H9 (cell line): Measurements from ENCODE around the gene CEP128. TPM values are rescaled to one million over a fixed set of nuclear protein-coding genes. Genes with fewer than 3 reads are reported as not detected.

ENCODE experiments used
- DNase-seq: peaks from one replicate; pipeline ENCODE4 v3.0.0-alpha.2; 2017
- H2AFZ ChIP-seq: one replicate; pipeline ENCODE4 v1.6.1; 2013; ENCODE audit warnings: mild to moderate bottlenecking, low read length, control low read depth, moderate library complexity
- H2AK5ac ChIP-seq: 2 replicates; pipeline ENCODE4 v1.6.1; 2013; ENCODE audit warnings: low read length, control low read depth, mixed read lengths; ENCODE audit not compliant: insufficient read length
- H2BK120ac ChIP-seq: one replicate; pipeline ENCODE4 v1.6.1; 2013; ENCODE audit warnings: low read depth, mild to moderate bottlenecking, low read length, control low read depth, inconsistent platforms; ENCODE audit not compliant: poor library complexity, severe bottlenecking
- H2BK12ac ChIP-seq: 2 replicates; pipeline ENCODE4 v1.6.1; 2013; ENCODE audit warnings: low read length, control low read depth, mixed read lengths, low read depth; ENCODE audit not compliant: insufficient read length
- H2BK15ac ChIP-seq: 2 replicates; pipeline ENCODE4 v1.6.1; 2013; ENCODE audit warnings: low read depth, low read length, control low read depth
- H2BK20ac ChIP-seq: one replicate; pipeline ENCODE4 v1.6.1; 2013; ENCODE audit warnings: low read depth, mild to moderate bottlenecking, low read length, control low read depth, inconsistent platforms; ENCODE audit not compliant: poor library complexity, severe bottlenecking
- H2BK5ac ChIP-seq: 2 replicates; pipeline ENCODE4 v1.6.1; 2013; ENCODE audit warnings: low read length, control low read depth, mixed read lengths; ENCODE audit not compliant: insufficient read length
- H3K14ac ChIP-seq: 2 replicates; pipeline ENCODE4 v1.6.1; 2013; ENCODE audit warnings: low read length, control low read depth; ENCODE audit not compliant: insufficient read depth
- H3K18ac ChIP-seq: 2 replicates; pipeline ENCODE4 v1.6.1; 2013; ENCODE audit warnings: low read depth, mild to moderate bottlenecking, mixed read lengths, low read length, control low read depth; ENCODE audit not compliant: insufficient read length
- H3K23ac ChIP-seq: 2 replicates; pipeline ENCODE4 v1.6.1; 2013; ENCODE audit warnings: low read length, control low read depth, mixed read lengths, low read depth; ENCODE audit not compliant: insufficient read length
- H3K23me2 ChIP-seq: 2 replicates; pipeline ENCODE4 v1.6.1; 2013; ENCODE audit warnings: low read depth, mild to moderate bottlenecking, mixed read lengths, low read length, control low read depth; ENCODE audit not compliant: insufficient read length, poor library complexity, severe bottlenecking
- H3K27ac ChIP-seq: 2 replicates; pipeline ENCODE4 v1.5.1; 2013; ENCODE audit warnings: low read length, control low read depth, mixed read lengths, low read depth; ENCODE audit not compliant: insufficient read length
- H3K27me3 ChIP-seq: 2 replicates; pipeline ENCODE4 v1.6.1; 2013; ENCODE audit warnings: low read length, control low read depth, inconsistent platforms; ENCODE audit not compliant: insufficient read depth
- H3K4ac ChIP-seq: 2 replicates; pipeline ENCODE4 v1.6.1; 2013; ENCODE audit warnings: low read depth, mild to moderate bottlenecking, control low read depth, inconsistent platforms, low read length, moderate library complexity
- H3K4me1 ChIP-seq: 2 replicates; pipeline ENCODE4 v1.6.1; 2013; ENCODE audit warnings: low read length, control low read depth, inconsistent platforms; ENCODE audit not compliant: insufficient read depth
- H3K4me2 ChIP-seq: 2 replicates; pipeline ENCODE4 v1.6.1; 2013; ENCODE audit warnings: low read length, control low read depth, mixed read lengths; ENCODE audit not compliant: insufficient read length, insufficient read depth
- H3K56ac ChIP-seq: 2 replicates; pipeline ENCODE4 v1.6.1; 2013; ENCODE audit warnings: low read depth, mild to moderate bottlenecking, mixed read lengths, low read length, control low read depth; ENCODE audit not compliant: insufficient read length
- H3K79me1 ChIP-seq: 2 replicates; pipeline ENCODE4 v1.6.1; 2013; ENCODE audit warnings: low read depth, mild to moderate bottlenecking, moderate library complexity, low read length, control low read depth, inconsistent platforms; ENCODE audit not compliant: insufficient read depth, poor library complexity, severe bottlenecking
- H3K79me2 ChIP-seq: 2 replicates; pipeline ENCODE4 v1.6.1; 2013; ENCODE audit warnings: low read length, control low read depth, inconsistent platforms; ENCODE audit not compliant: insufficient read depth
- H3K9ac ChIP-seq: 2 replicates; pipeline ENCODE4 v1.6.1; 2013; ENCODE audit warnings: low read length, control low read depth, mixed read lengths; ENCODE audit not compliant: insufficient read length; ENCODE audit errors: extremely low read depth
- H3K9me3 ChIP-seq: one replicate; pipeline ENCODE4 v1.6.1; 2013; ENCODE audit warnings: low read depth, low read length, inconsistent platforms; ENCODE audit not compliant: control insufficient read depth
- H3T11ph ChIP-seq: one replicate; pipeline ENCODE4 v1.6.1; 2013; ENCODE audit warnings: mild to moderate bottlenecking, low read length, control low read depth, inconsistent platforms
- H4K20me1 ChIP-seq: one replicate; pipeline ENCODE4 v1.6.1; 2013; ENCODE audit not compliant: control insufficient read depth, insufficient read length, insufficient read depth
- H4K5ac ChIP-seq: 2 replicates; pipeline ENCODE4 v1.6.1; 2013; ENCODE audit warnings: low read depth, mild to moderate bottlenecking, mixed read lengths, low read length, control low read depth; ENCODE audit not compliant: insufficient read length
- H4K8ac ChIP-seq: replicated peaks from 2 replicates; pipeline ENCODE4 v1.6.1; 2013; ENCODE audit warnings: low read length, control low read depth, mixed read lengths, low read depth; ENCODE audit not compliant: insufficient read length
- H4K91ac ChIP-seq: 2 replicates; pipeline ENCODE4 v1.6.1; 2013; ENCODE audit warnings: low read depth, mild to moderate bottlenecking, moderate library complexity, mixed read lengths, low read length, control low read depth; ENCODE audit not compliant: insufficient read length
- H3K27ac Mint-ChIP-seq, 3 experiments: 2 replicates in 2 of 3; 3 replicates in 1 of 3; pipeline ENCODE4 v1.8.0; 2020 to 2021; ENCODE audit warnings: mixed read lengths in 3 of 3, mild to moderate bottlenecking in 1 of 3, moderate library complexity in 1 of 3
- H3K27me3 Mint-ChIP-seq: 2 replicates; pipeline ENCODE4 v1.8.0; 2021; ENCODE audit warnings: low read depth, mild to moderate bottlenecking, moderate library complexity, mixed read lengths
- H3K36me3 Mint-ChIP-seq, 3 experiments: 2 replicates in 2 of 3; 3 replicates in 1 of 3; pipeline ENCODE4 v1.8.0; 2020 to 2021; ENCODE audit warnings: low read depth in 3 of 3, mixed read lengths in 3 of 3; ENCODE audit not compliant: insufficient read depth in 1 of 3
- H3K4me1 Mint-ChIP-seq, 2 experiments: 2 replicates each; pipeline ENCODE4 v1.8.0; 2020; ENCODE audit warnings: mixed read lengths in 2 of 2
- H3K4me3 Mint-ChIP-seq, 2 experiments: 2 replicates in 1 of 2; 3 replicates in 1 of 2; pipeline ENCODE4 v1.8.0; 2020 to 2021; ENCODE audit warnings: mild to moderate bottlenecking in 2 of 2, mixed read lengths in 2 of 2, moderate library complexity in 1 of 2
- H3K9me3 Mint-ChIP-seq, 2 experiments: 2 replicates in 1 of 2; 3 replicates in 1 of 2; pipeline ENCODE4 v1.8.0; 2020; ENCODE audit warnings: mild to moderate bottlenecking in 2 of 2, mixed read lengths in 2 of 2, moderate library complexity in 1 of 2
- CTCF ChIP-seq: fragments of 200-600 bp; sonication (generic); conservative IDR thresholded peaks from 3 replicates; pipeline ENCODE4 v1.8.0; 2021; ENCODE audit warnings: antibody characterized with exemption, mild to moderate bottlenecking
- WGBS: extraction: QIAGEN DNeasy Blood & Tissue Kit; methylation state at CpG from one replicate; pipeline ENCODE4 v1.1.7; 2013; ENCODE audit warnings: missing lambda C conversion rate, low lambda C conversion rate, mixed read lengths; ENCODE audit not compliant: insufficient read length; ENCODE audit errors: extremely low coverage; 5-methylcytosine and 5-hydroxymethylcytosine counted together
- total RNA-seq: library from RNA; stranded (reverse); gene quantifications from 2 replicates; pipeline ENCODE4 v1.2.1, GENCODE V29; 2021

Gene CEP128
- total RNA-seq, 1 experiment from 2014 or later, result 16.3 TPM

- peaks cover 2% of the 10 kb centered on the region; the same call in 1 of the 2 replicates for H3K4me1 ChIP-seq
- Mint-ChIP-seq H3K4me3 (no peak overlapping the region), H3K4me1 (peaks cover 19 to 22% of the 10 kb centered on the region in 2 experiments), H3K9me3 (no peaks in the 10 kb centered on the region), H3K27me3 (no peaks in the 10 kb centered on the region), H3K27ac (peak overlapping the region in 2 of 3 experiments; percentile 27 to 45; a peak in 2 of 7 replicates), H3K36me3 (no peaks in the 10 kb centered on the region)
- no peaks in the 10 kb centered on the region for H3K9me3 ChIP-seq
- H2BK15ac ChIP-seq, result no peak overlapping the region
- no peaks in the 10 kb centered on the region for H3K23me2 ChIP-seq
- no peaks in the 10 kb centered on the region for H3K79me1 ChIP-seq
- no peak overlapping the region for H3K14ac ChIP-seq
- H4K20me1 ChIP-seq, result no peaks in the 10 kb centered on the region
- no peak overlapping the region for H2BK120ac ChIP-seq
- H3K4me2 ChIP-seq, result no peak overlapping the region
- no peak overlapping the region for H3K23ac ChIP-seq
- no peak overlapping the region for H2BK20ac ChIP-seq
- H3K27ac ChIP-seq, result no peak overlapping the region
- H2BK5ac ChIP-seq, result no peak overlapping the region
- no peak overlapping the region for H2AFZ ChIP-seq
- H3K56ac ChIP-seq, result no peak overlapping the region
- H3K9ac ChIP-seq, result no peak overlapping the region
- no peak overlapping the region for H3T11ph ChIP-seq
- H3K4ac ChIP-seq, result no peak overlapping the region
- no peak overlapping the region for H4K91ac ChIP-seq
- H4K5ac ChIP-seq, result no peak overlapping the region
- H2BK12ac ChIP-seq, result no peak overlapping the region
- no peaks in the 10 kb centered on the region for H3K27me3 ChIP-seq
- no peak overlapping the region for H4K8ac ChIP-seq
- H2AK5ac ChIP-seq, result no peak overlapping the region
- TF ChIP-seq CTCF, result no peak
- H3K79me2 ChIP-seq, result no peaks in the 10 kb centered on the region
- no peak overlapping the region for H3K18ac ChIP-seq
- no CpG with 5 or more reads among the region's 6 CpGs for WGBS
- no peak for DNase-seq
Observed at GRCh38 chr14:80567905-80568536, 373.5 kb downstream of the CEP128 start.
